ENCODE results near the gene RALA. TPM values are rescaled to one million over a fixed set of nuclear protein-coding genes. Genes with fewer than 3 reads are reported as not detected.
A peak's percentile ranks its signal among the peaks of the same experiment; 100 is the strongest.

RALA gene
- polyA plus RNA-seq, 1 experiment, result 59.2 TPM

GRCh38 chr7:39695852-39696586, 72.6 kb downstream of the RALA start:
- H3K27ac ChIP-seq (ENCODE audit: low read depth, low read length), result no peak overlapping the region
- DNase-seq (ENCODE audit: low read depth, low spot score), result no peak
- ChIA-PET POLR2A (no interaction called here), CTCF (interaction anchor here (0.9 kb wide), 1 partner anchor 115 kb away, joined by 3 read pairs; no protein-coding TSS in a partner anchor)
- no peaks in the 10 kb centered on the region for H3K27me3 ChIP-seq (ENCODE audit: control insufficient read depth, insufficient read depth, low read length)
- H3K4me3 ChIP-seq (ENCODE audit: low read depth, low read length), result no peak overlapping the region
- TF ChIP-seq, protein P1, sequence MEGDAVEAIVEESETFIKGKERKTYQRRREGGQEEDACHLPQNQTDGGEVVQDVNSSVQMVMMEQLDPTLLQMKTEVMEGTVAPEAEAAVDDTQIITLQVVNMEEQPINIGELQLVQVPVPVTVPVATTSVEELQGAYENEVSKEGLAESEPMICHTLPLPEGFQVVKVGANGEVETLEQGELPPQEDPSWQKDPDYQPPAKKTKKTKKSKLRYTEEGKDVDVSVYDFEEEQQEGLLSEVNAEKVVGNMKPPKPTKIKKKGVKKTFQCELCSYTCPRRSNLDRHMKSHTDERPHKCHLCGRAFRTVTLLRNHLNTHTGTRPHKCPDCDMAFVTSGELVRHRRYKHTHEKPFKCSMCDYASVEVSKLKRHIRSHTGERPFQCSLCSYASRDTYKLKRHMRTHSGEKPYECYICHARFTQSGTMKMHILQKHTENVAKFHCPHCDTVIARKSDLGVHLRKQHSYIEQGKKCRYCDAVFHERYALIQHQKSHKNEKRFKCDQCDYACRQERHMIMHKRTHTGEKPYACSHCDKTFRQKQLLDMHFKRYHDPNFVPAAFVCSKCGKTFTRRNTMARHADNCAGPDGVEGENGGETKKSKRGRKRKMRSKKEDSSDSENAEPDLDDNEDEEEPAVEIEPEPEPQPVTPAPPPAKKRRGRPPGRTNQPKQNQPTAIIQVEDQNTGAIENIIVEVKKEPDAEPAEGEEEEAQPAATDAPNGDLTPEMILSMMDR (IDR thresholded peaks at IDR 0.05; ENCODE audit: low read depth, low read length), result no peak
- no peaks in the 10 kb centered on the region for H3K9me3 ChIP-seq (ENCODE audit: control insufficient read depth, insufficient read depth, low read length)

- H3K27me3 ChIP-seq (ENCODE audit: control insufficient read depth, insufficient read depth, low read length), result no peaks in the 10 kb centered on the region
- H3K4me3 ChIP-seq (ENCODE audit: low read depth, low read length), result no peak overlapping the region
- H3K27ac ChIP-seq (ENCODE audit: low read depth, low read length), result no peak overlapping the region
- H3K9me3 ChIP-seq (ENCODE audit: control insufficient read depth, insufficient read depth, low read length), result no peaks in the 10 kb centered on the region
- ChIA-PET POLR2A (interaction anchor here (0.5 kb wide), 1 partner anchor 267 kb away, joined by 4 read pairs; no protein-coding TSS in a partner anchor), CTCF (no interaction called here)
- TF ChIP-seq, protein P1 (IDR thresholded peaks at IDR 0.05; ENCODE audit: low read depth, low read length), result no peak
- no peak for DNase-seq (ENCODE audit: low read depth, low spot score)
Observed at GRCh38 chr7:39696631-39697030, 73.3 kb downstream of the RALA start.

DNA sequence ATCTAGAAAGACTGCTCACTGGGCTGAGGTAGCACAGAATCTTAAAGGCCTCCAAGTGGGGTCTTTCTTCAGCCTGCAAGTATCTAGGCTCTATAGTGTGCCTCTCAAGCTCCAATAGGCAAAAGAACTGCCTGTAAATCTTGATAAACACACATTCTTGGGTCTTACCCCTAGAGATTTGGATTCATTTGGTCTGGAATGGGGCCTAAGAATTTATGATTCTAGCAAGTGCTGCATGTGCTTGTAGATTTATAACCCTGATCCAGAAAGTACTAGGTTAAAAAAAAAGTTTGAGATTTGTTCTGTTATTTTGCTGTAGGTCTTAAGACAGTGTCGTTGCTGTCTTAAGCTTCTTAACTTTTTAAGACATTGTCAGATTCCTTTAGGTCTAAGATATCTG, 74.1 kb downstream of the RALA start:
- TF ChIP-seq, protein P1 (IDR thresholded peaks at IDR 0.05; ENCODE audit: low read depth, low read length), result no peak
- no peak overlapping the region for H3K4me3 ChIP-seq (ENCODE audit: low read depth, low read length)
- H3K27ac ChIP-seq (ENCODE audit: low read depth, low read length), result peak overlapping the region; percentile 21
- ChIA-PET POLR2A (interaction anchor here (0.5 kb wide), 1 partner anchor 267 kb away, joined by 4 read pairs; no protein-coding TSS in a partner anchor), CTCF (no interaction called here)
- H3K9me3 ChIP-seq (ENCODE audit: control insufficient read depth, insufficient read depth, low read length), result no peaks in the 10 kb centered on the region
- no peaks in the 10 kb centered on the region for H3K27me3 ChIP-seq (ENCODE audit: control insufficient read depth, insufficient read depth, low read length)
- DNase-seq (ENCODE audit: low read depth, low spot score), result no peak

DNA sequence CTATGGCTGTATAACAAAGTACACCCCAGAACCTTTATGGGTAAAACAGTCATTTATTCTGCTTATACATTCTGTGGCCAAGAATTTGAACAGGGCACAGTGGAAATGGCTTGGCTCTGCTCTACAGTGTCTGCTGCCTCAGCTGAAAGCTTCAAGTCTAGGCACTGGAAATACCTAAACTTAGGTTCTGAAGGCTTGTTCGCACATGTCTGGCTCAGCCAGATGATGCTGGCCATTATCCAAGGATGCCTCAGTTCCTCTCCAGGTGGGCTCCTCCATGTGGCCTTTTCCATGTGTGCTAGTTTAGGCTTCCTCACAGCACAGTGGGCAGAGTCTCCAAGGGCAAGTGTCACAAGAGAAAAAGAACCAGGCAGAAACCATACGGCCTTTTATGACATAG, 76.8 kb downstream of the RALA start:
- ChIA-PET POLR2A (no interaction called here), CTCF (interaction anchor here (1.4 kb wide), 1 partner anchor 120 kb away, joined by 5 read pairs; no protein-coding TSS in a partner anchor)
- no peak for DNase-seq (ENCODE audit: low read depth, low spot score)
- Histone ChIP-seq H3K9me3 (ENCODE audit: control insufficient read depth, insufficient read depth, low read length) (no peaks in the 10 kb centered on the region), H3K27me3 (ENCODE audit: control insufficient read depth, insufficient read depth, low read length) (no peaks in the 10 kb centered on the region), H3K4me3 (ENCODE audit: low read depth, low read length) (no peak overlapping the region), H3K27ac (ENCODE audit: low read depth, low read length) (peak overlapping the region; percentile 31)
- TF ChIP-seq, protein P1 (IDR thresholded peaks at IDR 0.05; ENCODE audit: low read depth, low read length), result no peak

- no peak for DNase-seq (ENCODE audit: low read depth, low spot score)
- CTCF ChIA-PET, result no interaction called here
- no peaks in the 10 kb centered on the region for H3K27me3 ChIP-seq (ENCODE audit: control insufficient read depth, insufficient read depth, low read length)
- no peaks in the 10 kb centered on the region for H3K9me3 ChIP-seq (ENCODE audit: control insufficient read depth, insufficient read depth, low read length)
- H3K27ac ChIP-seq (ENCODE audit: low read depth, low read length), result no peak overlapping the region
- H3K4me3 ChIP-seq (ENCODE audit: low read depth, low read length), result no peak overlapping the region
- POLR2A ChIA-PET, result no interaction called here
- TF ChIP-seq, protein P1 (IDR thresholded peaks at IDR 0.05; ENCODE audit: low read depth, low read length), result no peak
Observed at GRCh38 chr7:39700932-39701331, 77.6 kb downstream of the RALA start.
